Fibroblast of lung (primary cell): ENCODE data around the gene RIMS4. TPM values are rescaled to one million over a fixed set of nuclear protein-coding genes. Genes with fewer than 3 reads are reported as not detected.

Experiments
- DNase-seq, 2 donors: peaks; one replicate each; pipeline versions ENCODE4 v3.0.0 to v3.0.0-alpha.2; 2010; ENCODE audit warnings: low read depth in 2 of 2
- H2AFZ ChIP-seq: 2 replicates; pipeline ENCODE4 v1.5.1; 2012; ENCODE audit warnings: low read length, control low read depth, inconsistent platforms
- H3K27ac ChIP-seq: 2 replicates; pipeline ENCODE4 v1.5.1; 2011; ENCODE audit warnings: low read length, control low read depth; ENCODE audit not compliant: insufficient read depth
- H3K27me3 ChIP-seq: 2 replicates; pipeline ENCODE4 v1.5.1; 2011; ENCODE audit warnings: mild to moderate bottlenecking, low read length; ENCODE audit not compliant: control insufficient read depth, insufficient read depth
- H3K36me3 ChIP-seq: 2 replicates; pipeline ENCODE4 v1.5.1; 2011; ENCODE audit warnings: low read length; ENCODE audit not compliant: control insufficient read depth, insufficient read depth
- H3K4me1 ChIP-seq: 2 replicates; pipeline ENCODE4 v1.5.1; 2011; ENCODE audit warnings: low read length; ENCODE audit not compliant: control insufficient read depth, insufficient read depth; ENCODE audit errors: extremely low read depth
- H3K4me2 ChIP-seq: 2 replicates; pipeline ENCODE4 v1.5.1; 2011; ENCODE audit warnings: low read length, control low read depth; ENCODE audit not compliant: insufficient read depth; ENCODE audit errors: extremely low read depth
- H3K4me3 ChIP-seq, 4 experiments: fragments of 200-600 bp in 1 of 4; sonication (generic) in 1 of 4; replicated peaks in 1 of 4; 2 replicates each; pipeline ENCODE4 v1.5.1; 2011 to 2016; ENCODE audit warnings: low read length in 4 of 4, low read depth in 3 of 4, mild to moderate bottlenecking in 3 of 4, control low read depth in 2 of 4, inconsistent platforms in 1 of 4, mixed read lengths in 1 of 4; ENCODE audit not compliant: insufficient read depth in 1 of 4; ENCODE audit errors: control extremely low read depth in 1 of 4
- H3K79me2 ChIP-seq: 2 replicates; pipeline ENCODE4 v1.5.1; 2012; ENCODE audit warnings: mild to moderate bottlenecking, low read length, inconsistent platforms; ENCODE audit not compliant: control insufficient read depth, insufficient read depth
- H3K9ac ChIP-seq: 2 replicates; pipeline ENCODE4 v1.5.1; 2011; ENCODE audit warnings: mild to moderate bottlenecking, low read length, control low read depth; ENCODE audit not compliant: insufficient read depth
- H3K9me3 ChIP-seq: 2 replicates; pipeline ENCODE4 v1.5.1; 2012; ENCODE audit warnings: low read depth, low read length; ENCODE audit not compliant: control insufficient read depth, insufficient read depth
- H4K20me1 ChIP-seq: 2 replicates; pipeline ENCODE4 v1.5.1; 2011; ENCODE audit warnings: low read length; ENCODE audit not compliant: control insufficient read depth, insufficient read depth; ENCODE audit errors: extremely low read depth
- CTCF ChIP-seq, 2 donors: IDR thresholded peaks in 1 of 2; conservative IDR thresholded peaks in 1 of 2; 1 replicate in 1 of 2; 2 replicates in 1 of 2; pipeline ENCODE4 v1.5.1; 2011 to 2012; ENCODE audit warnings: low read length in 2 of 2, control low read depth in 1 of 2, inconsistent platforms in 1 of 2, low read depth in 1 of 2, mild to moderate bottlenecking in 1 of 2
- EZH2 ChIP-seq: IDR thresholded peaks from 2 replicates; pipeline ENCODE4 v1.5.1; 2012; ENCODE audit warnings: low read length, control low read depth, mild to moderate bottlenecking; ENCODE audit errors: missing control alignments
- polyA plus RNA-seq, 2 donors: library from polyadenylated mRNA; depleted of rRNA in 1 of 2; stranded (reverse) in 1 of 2; unstranded in 1 of 2; fragments of >200 nt; gene quantifications; 2 replicates each; pipeline ENCODE4 v1.2.1, GENCODE V29; 2011 to 2012; ENCODE audit warnings: missing spikeins in 1 of 2
- total RNA-seq: library from RNA; depleted of rRNA; stranded (reverse); fragments of >200 nt; gene quantifications from 2 replicates; pipeline ENCODE4 v1.2.1, GENCODE V29; 2014

The RIMS4 gene
- total and polyA plus RNA-seq, 2 donors (not counting 1 experiment from before 2014, with no cell fraction given) = under 0.01 to 0.03 TPM

- TF ChIP-seq EZH2 (no peak), CTCF (conservative IDR thresholded peaks at IDR 0.05 in 1 of 2, IDR thresholded peaks at IDR 0.05 in 1 of 2; ENCODE audit: low read depth in 1 of 2, low read length in 2 of 2) (no peak)
- Histone ChIP-seq H3K4me1 (no peaks in the 10 kb centered on the region), H3K9me3 (no peaks in the 10 kb centered on the region), H3K27me3 (peaks cover 22% of the 10 kb centered on the region), H3K9ac (no peak overlapping the region), H3K36me3 (no peaks in the 10 kb centered on the region), H3K4me2 (no peak overlapping the region), H2AFZ (no peak overlapping the region), H3K27ac (no peak overlapping the region), H4K20me1 (no peaks in the 10 kb centered on the region), H3K79me2 (no peaks in the 10 kb centered on the region), H3K4me3 (no peak overlapping the region)
- DNase-seq = no peak
These were observed 4.9 kb downstream of the RIMS4 start for GRCh38 chr20:44805335-44805978.

- H2AFZ ChIP-seq = no peak overlapping the region
- H3K27ac ChIP-seq = no peak overlapping the region
- TF ChIP-seq CTCF (conservative IDR thresholded peaks at IDR 0.05 in 1 of 2, IDR thresholded peaks at IDR 0.05 in 1 of 2; ENCODE audit: low read depth in 1 of 2, low read length in 2 of 2) (no peak), EZH2 (no peak)
- no peak overlapping the region for H3K4me3 ChIP-seq
- H3K27me3 ChIP-seq = peaks cover 14% of the 10 kb centered on the region
- no peaks in the 10 kb centered on the region for H3K79me2 ChIP-seq
- no peaks in the 10 kb centered on the region for H3K36me3 ChIP-seq
- no peaks in the 10 kb centered on the region for H3K9me3 ChIP-seq
- no peak for DNase-seq
- H3K4me1 ChIP-seq = no peaks in the 10 kb centered on the region
- no peak overlapping the region for H3K9ac ChIP-seq
- H4K20me1 ChIP-seq = no peaks in the 10 kb centered on the region
- H3K4me2 ChIP-seq = no peak overlapping the region
These were observed 6.9 kb downstream of the RIMS4 start for GRCh38 chr20:44803383-44803941.

- H3K79me2 ChIP-seq = no peaks in the 10 kb centered on the region
- no peaks in the 10 kb centered on the region for H3K9me3 ChIP-seq
- no peak for DNase-seq
- H3K4me2 ChIP-seq = no peak overlapping the region
- no peaks in the 10 kb centered on the region for H3K36me3 ChIP-seq
- no peak for TF ChIP-seq EZH2
- TF ChIP-seq CTCF (conservative IDR thresholded peaks at IDR 0.05 in 1 of 2, IDR thresholded peaks at IDR 0.05 in 1 of 2; ENCODE audit: low read depth in 1 of 2, low read length in 2 of 2) = no peak
- H2AFZ ChIP-seq = no peak overlapping the region
- H4K20me1 ChIP-seq = no peaks in the 10 kb centered on the region
- no peak overlapping the region for H3K4me3 ChIP-seq
- H3K27ac ChIP-seq = no peak overlapping the region
- H3K27me3 ChIP-seq = peaks cover 14% of the 10 kb centered on the region
- no peaks in the 10 kb centered on the region for H3K4me1 ChIP-seq
- no peak overlapping the region for H3K9ac ChIP-seq
These were observed 7.6 kb downstream of the RIMS4 start for GRCh38 chr20:44802702-44803101.
